AG20443 (cell line): ENCODE results near the gene TNS4.

Experiments
- DNase-seq: peaks from one replicate; pipeline ENCODE4 v3.0.0; 2012; ENCODE audit warnings: low spot score, mixed read lengths

TNS4 gene

DNA sequence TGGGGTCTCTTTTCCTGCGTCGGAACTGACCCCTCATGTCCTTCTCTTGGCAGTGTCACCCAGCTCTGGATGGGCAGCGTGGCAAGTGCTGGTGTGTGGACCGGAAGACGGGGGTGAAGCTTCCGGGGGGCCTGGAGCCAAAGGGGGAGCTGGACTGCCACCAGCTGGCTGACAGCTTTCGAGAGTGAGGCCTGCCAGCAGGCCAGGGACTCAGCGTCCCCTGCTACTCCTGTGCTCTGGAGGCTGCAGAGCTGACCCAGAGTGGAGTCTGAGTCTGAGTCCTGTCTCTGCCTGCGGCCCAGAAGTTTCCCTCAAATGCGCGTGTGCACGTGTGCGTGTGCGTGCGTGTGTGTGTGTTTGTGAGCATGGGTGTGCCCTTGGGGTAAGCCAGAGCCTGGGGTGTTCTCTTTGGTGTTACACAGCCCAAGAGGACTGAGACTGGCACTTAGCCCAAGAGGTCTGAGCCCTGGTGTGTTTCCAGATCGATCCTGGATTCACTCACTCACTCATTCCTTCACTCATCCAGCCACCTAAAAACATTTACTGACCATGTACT, 44.9 kb downstream of the TNS4 start:
- DNase-seq, result no peak

- DNase-seq, result no peak
Measured at GRCh38 chr17:40454613-40454995, 46.8 kb downstream of the TNS4 start.

- DNase-seq, result peak; percentile 46
Measured at GRCh38 chr17:40453881-40454612, 47.4 kb downstream of the TNS4 start.

DNA sequence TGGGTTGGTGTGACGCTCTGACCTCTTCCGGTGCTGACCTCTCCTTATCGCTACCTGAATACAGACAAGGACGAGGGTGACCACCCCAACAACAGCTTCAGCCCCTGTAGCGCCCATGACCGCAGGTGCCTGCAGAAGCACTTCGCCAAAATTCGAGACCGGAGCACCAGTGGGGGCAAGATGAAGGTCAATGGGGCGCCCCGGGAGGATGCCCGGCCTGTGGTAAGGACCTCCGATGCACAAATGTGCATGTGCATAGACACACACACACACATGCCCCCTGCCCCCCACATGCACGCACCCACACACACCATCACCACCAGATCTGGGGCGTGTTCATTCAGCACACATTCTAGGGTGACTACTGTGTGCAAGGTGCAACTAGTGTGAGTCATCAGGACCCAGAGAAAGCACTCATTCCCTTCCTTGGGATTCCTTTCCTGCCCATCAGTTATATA, 48.5 kb downstream of the TNS4 start:
- DNase-seq, result no peak

DNA sequence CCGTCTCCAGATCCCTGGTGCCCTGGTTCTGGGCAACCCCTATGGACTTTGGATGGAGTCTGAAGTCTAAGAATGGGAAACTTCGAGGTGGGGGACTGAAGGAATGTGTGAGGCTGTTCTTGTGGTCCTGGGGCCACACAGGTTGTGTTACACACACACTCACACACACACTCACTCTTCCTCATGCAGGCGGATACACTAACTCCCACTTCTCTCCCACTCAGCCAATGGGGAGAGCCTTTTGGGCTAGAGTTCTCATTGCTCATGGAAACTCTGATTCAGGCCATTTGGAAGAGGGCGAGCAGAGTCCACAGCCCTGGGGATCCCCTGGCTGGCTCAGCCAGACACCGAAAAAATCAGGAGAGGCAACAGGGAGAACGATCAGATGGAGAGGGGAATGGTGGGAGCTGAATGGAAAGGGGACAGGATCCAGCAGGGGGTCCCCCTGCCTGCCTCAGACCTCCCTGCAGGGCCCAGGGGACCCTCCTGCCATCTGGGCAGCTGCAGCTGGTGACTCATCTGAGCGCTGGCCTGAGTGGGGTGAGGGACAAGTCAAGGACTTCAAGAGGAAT, 49.1 kb downstream of the TNS4 start:
- DNase-seq, result peak; percentile 78

DNA sequence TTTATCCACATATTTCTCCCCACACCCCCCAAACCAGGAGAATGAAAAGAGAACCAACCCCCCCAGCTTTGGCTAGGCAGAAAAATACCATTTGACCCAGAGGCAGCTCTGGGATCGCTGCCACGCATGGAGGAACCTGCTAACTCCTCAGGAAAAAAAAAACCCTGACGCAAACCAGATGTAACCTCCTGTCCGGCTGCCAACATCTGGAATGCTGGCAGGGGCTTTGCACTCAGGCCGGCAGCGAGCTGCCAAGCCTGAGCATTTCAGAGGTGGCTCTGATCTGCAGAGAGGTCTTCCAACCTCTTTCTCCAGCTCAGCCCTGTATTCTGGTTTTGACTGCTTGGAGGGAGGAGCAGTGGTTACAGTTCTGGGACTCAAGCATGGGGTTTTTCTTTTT, 50.0 kb downstream of the TNS4 start:
- DNase-seq, result peak; percentile 87

DNA sequence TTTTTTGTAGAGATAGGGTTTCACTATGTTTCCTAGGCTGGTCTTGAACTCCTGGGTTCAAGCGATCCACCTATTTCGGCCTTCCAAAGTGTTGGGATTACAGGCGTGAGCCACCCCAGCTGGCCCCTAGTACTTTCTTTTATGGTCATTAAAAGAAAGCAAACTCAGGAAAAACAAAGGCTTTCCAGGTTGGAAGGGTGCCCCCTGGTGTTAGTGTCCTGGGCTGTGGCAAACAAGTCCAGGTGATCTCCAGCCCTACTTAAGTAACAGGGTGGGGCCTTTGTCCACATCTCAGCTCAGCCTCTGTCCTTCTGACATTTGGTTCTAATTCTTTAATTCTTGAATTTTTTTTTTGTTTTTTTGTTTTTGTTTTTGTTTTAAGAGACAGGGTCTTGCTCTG, 51.2 kb downstream of the TNS4 start:
- DNase-seq, result no peak

- no peak for DNase-seq
Measured at GRCh38 chr17:40448639-40449261, 52.7 kb downstream of the TNS4 start.

DNA sequence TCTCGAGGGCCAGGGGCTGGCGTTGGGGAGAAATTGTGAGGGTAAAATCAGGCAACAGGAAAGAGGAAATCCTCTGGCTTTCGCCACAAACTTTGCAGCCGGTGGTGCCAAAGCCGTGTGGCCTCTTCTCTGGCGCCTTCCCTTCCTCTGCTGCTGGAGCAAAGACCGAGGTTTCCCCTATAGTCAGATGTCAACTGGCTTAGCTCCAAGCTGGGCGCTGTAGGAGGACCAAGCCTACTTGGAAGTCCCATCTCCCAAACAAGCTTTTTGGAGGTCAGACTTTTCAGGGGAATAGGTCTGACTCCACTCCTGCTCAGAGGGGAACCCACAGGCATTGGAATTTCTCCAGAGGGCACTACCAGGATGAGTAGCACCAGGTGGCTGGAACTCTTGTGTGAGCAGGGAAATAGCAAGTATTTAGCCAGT, 53.2 kb downstream of the TNS4 start:
- no peak for DNase-seq

DNA sequence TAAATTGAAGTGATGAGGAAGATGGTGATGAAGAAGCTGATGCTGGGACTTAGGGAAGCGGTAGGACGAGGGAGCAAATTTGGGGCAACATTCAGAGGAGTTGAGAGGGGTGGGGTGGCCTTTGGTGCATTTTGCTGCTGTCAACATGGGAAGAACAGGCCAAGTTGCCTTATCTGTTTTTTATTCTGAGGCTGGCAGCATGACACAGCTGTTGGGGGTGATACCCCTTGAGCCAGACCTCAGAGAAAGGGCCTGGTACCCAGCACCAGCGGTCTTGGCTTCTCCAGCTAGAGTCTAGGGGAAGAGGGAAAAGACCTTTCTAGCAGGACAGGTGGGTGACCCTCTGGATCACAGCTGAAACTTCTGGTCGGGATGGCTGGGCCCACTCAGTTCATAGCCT, 53.6 kb downstream of the TNS4 start:
- no peak for DNase-seq

DNA sequence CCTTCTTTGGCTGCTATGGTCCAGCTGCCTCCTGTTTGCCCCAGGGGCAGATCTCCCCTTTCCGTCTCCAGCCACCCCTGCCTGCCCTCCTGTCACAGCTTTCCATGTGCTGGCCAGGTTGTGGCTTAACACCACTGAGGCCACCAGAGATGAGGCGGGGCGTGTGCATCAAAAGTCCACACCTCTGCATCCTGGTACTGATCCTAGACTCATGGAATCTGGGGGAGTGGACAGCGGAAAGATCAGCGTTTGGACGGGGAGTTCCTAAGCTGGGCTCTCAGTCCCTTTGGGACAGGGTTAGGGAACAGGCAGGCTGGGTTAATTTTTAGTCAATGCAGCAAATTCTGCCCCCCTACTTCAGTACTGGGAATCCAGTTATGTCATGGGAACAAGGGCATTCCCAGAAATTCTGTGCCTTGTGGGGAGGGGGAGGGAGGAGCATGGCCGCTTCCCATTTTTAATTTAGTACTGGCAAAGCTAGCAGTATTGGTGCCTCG, 54.2 kb downstream of the TNS4 start:
- DNase-seq, result no peak

- DNase-seq, result no peak
Measured at GRCh38 chr17:40445751-40446468, 55.5 kb downstream of the TNS4 start.

DNA sequence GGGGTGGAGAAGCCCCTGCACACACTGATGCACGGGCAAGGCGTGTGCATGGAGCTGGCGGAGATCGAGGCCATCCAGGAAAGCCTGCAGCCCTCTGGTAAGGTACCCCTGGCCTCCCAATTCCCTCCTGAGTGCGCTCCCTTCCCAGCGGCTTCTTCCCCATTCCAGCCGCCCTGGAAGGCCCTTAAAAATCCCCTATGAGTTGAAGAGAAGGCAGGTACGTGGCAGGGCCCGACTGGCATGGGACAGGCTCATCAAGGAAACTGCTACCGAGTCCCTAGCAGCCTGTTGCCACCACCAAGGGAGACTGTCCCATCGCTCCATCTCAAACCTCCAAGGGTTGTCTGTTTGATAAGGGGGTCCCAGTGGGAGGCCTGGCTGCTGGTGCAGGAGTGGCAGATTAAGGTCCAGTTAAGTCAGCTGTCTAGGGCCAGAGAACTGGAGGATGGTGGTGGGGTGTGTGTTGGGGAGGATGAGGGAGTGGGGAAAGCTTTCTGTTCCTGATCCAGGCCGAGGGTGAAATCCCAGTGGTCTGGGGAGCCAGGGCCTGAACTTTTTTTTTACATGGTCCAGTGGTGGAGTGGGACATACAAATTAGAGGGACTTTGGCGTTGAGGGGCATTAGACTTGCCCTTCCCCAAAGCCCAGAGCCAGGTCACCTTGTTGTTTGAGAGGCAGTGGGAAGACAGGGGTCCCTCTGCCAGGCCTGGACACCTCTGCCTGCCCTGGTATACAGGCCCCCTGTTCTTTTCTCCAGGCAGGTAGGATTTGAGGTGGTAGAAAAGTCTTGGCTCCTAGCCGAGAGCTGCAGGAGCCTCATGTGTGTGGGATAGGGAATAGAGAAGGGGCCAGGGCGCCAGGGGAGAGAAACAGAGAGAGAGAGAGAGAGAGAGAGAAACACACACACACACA, 57.2 kb downstream of the TNS4 start:
- DNase-seq, result no peak

DNA sequence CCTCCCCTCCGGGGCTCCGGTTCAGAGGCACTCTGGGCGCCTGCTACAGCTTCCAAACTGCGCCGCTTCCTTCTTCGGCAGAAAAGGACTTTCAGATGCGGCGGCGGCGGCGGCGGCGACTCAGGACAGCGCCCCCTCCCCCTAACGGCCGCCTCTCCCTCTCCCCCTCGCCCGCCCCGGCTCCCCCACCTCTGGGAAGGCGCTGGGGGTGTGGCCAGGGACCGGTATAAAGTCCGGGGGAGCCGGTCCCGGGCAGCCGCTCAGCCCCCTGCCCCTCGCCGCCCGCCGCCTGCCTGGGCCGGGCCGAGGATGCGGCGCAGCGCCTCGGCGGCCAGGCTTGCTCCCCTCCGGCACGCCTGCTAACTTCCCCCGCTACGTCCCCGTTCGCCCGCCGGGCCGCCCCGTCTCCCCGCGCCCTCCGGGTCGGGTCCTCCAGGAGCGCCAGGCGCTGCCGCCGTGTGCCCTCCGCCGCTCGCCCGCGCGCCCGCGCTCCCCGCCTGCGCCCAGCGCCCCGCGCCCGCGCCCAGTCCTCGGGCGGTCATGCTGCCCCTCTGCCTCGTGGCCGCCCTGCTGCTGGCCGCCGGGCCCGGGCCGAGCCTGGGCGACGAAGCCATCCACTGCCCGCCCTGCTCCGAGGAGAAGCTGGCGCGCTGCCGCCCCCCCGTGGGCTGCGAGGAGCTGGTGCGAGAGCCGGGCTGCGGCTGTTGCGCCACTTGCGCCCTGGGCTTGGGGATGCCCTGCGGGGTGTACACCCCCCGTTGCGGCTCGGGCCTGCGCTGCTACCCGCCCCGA, 58.0 kb downstream of the TNS4 start, which contains the start of gene IGFBP4:
Gene IGFBP4, plus strand, starts transcription at position 255 of the 792 bp plus-strand sequence. Its CDS starts 286 bp downstream, at position 541.
- peak; percentile 91 for DNase-seq

DNA sequence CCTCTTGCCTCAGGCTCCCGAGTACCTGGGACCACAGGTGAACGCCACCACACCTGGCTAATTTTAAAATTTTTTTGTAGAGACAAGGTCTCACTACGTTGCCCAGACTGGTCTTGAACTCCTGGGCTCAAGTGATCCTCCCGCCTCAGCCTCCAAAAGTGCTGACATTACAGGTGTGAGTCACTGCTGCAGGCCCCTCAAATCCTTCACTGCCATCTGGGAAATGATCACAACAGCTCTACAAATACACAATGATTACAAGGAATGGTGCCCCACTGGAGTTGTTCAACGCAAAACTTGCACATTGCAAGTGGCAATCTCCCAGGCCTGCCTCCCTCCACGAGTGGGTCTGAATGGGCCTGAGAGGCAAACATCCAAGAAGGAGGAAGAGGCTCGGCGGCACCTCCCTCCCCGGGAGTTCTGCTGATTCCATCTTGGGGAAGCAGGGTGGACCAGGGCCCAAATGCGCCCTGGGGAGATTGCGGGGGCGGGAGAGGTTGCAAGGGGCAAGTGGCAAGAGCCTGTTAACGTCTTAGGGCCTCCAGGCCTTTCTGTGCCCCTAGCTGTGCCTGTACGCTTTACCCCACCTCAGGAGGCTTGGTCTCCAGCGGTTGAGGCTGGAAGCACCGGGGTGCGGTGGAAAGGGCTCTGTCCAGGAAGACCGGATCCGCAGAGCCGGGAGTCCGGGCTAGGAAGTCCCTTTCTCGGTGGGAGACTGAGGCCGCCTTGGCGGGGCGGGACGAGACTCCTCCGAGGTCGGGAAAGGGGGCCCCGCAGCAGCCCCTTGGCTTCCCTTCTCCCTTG, 58.8 kb downstream of the TNS4 start:
- peak; percentile 56 for DNase-seq

DNA sequence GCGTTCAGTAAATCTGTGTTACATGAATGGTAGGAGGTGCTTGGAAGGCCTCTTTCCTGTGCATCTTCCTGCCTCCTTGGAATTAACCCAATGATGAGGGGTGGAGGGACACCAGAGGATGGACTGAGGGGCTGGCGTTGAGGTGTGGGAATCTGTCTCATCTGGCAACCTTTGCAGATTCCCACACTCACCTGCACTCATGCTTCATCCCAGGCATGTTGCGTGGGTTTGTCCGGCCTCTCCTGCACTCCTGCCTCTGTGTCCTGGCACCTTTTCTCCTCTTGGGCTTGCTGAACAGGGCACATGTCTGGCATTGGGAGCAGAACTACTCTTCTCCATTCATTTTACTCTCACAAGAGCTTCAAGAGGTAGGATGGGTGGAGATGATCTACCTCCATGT, 61.3 kb downstream of the TNS4 start:
- DNase-seq, result no peak

DNA sequence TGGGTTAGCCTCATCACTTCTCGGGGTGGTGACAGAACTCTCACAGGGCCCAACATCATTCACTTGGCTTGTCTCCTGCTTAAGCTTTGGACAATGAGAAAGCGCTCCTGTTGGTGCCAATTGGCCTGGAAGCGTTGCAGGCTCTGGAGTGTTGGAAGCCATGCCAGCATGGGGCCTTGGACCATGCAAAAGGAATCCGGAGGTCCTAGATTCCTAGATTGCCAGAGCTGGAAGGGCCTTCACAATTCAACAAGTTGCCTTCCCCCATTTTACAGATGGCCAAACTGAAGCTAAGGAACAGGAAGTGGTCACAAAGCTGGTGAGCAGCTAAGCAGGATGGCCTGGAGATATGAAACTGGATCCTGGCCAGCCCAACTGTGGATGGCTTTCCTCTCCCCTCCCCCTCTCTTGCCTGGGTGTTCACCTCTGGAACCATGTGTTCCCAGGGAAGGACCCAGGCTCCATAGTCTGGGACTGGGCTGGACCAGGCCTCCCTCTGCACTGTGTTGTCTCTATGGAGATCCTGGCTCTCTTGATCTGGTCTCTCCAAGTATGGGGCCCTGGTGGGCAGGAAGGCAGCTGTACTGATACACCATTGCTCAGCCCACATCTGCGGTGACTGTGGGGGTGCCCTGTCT, 64.2 kb downstream of the TNS4 start:
- DNase-seq, result no peak

- no peak for DNase-seq
Measured at GRCh38 chr17:40436636-40437035, 64.8 kb downstream of the TNS4 start.
